ENCODE data around the gene CTTNBP2. TPM values are rescaled to one million over a fixed set of nuclear protein-coding genes. Genes with fewer than 3 reads are reported as not detected.

CTTNBP2 gene
- total RNA-seq, 1 donor from 2014 or later, result not detected

DNA sequence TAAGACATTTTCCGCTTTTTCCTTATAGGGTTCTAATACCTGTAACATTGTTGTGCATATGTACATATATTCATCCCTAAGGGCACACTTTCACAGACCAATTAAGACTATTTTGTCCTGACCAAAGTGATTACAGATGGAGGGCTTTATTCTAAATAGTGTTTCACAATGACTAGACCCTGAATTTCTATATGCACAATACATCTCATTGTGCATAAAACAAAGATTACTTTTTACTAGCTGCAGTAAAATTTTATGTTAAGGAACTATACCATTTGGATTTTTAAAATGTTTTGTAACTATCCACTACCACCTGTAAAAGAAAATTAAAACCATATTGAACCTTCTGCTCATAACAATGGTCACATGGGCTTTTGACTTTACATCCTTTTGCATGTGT lies 87.8 kb downstream of the CTTNBP2 start:
- intact Hi-C loops (cut with micrococcal nuclease), result no loop called here

DNA sequence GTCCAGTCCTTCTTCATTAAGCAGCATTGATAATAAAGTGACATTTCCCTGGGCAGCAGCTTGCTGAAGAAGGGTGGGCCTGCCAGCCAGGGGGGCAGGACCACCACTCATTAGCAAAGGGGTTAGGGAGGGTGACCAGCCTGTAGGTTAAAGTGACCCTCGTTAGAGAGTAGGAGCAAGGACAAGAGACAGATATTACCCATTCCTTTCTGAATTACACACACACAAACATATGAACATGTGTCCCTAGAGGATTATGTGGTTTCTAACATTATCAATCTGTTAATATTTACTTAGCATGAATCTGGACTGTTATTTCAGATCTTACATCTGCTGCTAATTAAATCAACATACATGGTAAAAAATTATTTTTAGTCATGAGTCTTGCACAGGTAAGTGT lies 88.9 kb downstream of the CTTNBP2 start:
- intact Hi-C loops (cut with micrococcal nuclease), result no loop called here

DNA sequence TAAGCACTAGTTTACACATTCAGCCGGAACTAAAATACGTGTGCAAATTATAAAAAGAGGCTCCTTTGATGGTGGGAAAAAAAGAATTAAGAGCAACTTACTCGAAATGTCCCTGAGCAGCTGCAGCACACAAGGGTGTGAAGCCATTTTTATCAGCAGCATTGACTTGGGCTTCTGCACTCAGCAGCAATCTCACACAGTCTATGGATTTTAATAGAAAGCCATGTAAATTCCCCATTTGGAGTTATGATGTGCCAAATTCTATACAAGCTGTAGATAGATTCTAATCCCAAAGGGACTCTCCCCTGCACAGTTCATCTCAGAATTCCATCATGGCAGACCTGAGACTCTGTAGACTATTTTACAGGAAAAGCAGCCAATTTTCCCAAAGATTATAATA lies 90.5 kb downstream of the CTTNBP2 start:
- intact Hi-C loops (cut with micrococcal nuclease), result no loop called here

DNA sequence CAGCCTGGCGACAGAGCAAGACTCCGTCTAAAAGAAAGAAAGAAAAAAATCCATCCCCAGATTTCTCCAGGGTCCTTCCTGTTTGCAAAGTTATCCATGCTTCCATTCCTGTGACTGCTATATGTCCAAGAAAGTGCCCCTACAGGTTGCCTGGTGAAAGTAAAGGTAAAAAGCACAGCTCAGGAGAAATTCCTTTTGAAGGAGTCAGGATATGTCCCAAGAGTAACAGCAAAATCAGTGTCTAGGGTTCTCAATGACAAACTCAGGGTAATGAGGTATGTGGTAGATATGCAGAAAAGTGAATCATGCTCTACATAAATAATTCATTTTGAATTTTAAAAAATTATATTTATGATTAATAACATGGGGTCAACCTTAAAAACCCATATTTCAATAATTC lies 91.5 kb downstream of the CTTNBP2 start:
- intact Hi-C loops (cut with micrococcal nuclease), result no loop called here

DNA sequence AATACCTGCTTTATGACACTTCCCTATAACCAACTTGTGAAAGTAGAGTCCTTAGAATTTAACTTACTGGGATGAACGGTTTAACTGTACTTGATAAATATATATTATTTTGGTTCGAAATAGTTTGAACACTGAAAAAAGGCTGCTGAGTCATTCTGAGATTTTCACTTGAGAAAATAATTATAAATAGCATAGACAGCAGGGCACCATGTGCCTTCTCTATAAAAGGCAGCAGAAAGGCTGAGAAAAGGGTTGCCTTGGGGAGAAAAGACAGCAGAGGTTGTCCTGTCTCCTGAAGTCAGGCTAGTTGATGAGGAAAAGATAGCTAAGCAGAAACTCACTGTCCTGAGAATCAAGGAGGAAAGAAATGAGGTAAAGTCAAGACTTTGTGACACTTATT lies 92.4 kb downstream of the CTTNBP2 start:
- intact Hi-C loops (cut with micrococcal nuclease), result no loop called here

DNA sequence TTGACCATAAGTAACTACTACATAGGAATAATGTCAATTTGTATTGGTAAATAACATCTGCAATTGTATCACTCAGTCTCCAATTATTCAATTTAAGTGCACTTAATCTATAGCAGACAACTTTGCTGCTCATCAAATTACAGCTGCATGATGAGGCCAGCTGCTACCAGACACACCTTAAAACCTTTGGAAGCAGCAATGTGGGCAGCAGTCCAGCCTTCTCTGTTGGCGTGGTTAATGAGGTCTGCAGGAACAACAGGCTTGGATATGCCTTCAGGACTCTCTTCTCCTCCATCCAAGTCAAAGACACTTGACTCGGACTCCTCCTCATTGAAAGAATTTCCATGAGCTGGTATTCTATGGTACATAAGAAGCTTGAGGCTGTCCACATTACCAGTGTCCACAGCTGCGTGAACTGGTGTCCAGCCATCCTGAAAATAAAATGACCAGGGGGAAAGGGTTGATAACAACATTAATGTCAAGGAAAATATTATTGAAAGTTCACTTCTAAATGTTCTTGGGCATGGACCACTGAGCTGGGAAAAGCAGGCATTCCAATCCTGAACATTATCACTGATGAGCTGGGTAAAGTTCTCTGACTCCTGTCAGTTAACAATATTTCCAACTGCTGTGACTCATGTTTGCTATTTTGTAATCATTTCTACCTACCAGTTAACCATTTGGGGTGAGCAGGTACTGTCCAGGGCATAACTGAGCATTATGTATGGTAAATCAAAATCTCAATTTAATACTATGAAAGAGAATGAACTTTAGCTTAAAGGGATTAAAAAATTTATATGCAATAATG lies 95.7 kb downstream of the CTTNBP2 start:
- intact Hi-C loops (cut with micrococcal nuclease), result no loop called here

DNA sequence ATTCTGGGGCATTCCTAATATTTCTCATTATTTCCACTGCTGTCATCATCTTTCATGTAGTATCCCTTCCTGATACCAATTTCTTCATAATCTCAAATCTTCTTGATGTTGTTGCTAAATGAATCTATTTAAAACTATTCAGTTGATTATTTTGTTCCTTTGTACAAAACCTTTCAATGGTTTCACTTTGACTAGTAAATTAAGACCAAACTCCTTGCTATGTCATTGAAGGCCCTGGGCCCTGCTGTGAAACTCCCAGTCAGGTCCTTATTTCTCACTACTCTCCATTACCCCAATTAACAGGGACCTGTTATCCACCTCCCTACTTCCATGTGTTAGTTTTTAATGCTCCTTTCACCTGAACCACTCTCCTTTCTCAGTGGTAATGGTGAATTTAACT lies 97.0 kb downstream of the CTTNBP2 start:
- intact Hi-C loops (cut with micrococcal nuclease), result no loop called here

DNA sequence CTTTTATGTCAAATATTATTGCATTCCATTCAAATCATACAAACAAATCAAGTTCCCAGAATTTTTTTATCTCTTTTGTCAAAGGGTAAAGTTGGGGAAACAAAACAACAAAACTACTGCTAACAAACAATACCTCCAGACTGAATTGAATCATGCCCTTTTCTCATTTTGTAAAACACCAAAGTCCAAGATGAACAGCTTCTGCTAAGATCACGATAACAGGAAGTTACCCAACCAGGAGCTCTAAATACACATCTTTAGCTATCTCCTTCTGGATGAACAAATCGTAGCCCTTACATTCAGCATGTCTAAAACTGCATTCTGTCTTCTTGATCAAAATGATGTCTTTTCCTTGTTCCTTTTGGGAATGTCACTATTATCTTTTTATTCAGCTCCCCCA lies 97.4 kb downstream of the CTTNBP2 start:
- intact Hi-C loops (cut with micrococcal nuclease), result no loop called here

DNA sequence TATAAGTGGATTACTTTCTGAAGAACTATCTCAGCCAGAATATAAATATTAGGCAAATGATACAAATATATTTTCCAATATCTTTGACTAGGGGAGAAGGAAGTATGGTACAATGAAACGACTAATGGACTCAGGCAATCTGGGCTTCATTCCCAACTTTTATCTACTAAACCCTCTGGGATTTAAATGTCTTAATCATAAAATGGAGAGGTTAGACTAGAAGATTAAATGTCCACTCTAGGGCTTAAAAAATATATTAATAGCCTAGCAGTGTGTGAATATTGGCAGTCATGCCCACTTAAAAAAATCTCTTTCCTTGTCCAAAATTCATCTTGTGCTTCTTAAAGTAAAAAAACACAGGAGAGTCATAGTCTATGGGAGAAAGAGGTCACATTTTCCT lies 98.3 kb downstream of the CTTNBP2 start:
- intact Hi-C loops (cut with micrococcal nuclease), result no loop called here

DNA sequence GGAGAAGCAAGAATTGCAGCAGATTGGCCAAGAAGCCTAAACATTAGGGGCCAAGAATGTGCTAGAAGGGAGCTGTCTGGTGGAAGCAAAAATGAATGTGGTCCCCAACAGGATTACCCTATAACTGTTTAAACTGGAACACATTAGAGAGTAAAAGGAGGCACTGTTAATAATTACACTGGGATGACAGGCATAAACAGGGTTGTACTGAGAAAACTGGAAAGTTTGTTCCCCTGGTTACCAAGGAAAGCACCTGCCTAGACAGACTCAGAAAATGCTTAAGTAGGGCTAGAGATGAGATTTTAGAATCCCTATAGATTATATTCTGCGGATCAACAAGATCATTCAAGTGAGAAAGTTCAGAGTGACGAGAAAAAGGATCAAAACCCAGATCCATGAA lies 100.8 kb downstream of the CTTNBP2 start:
- intact Hi-C loops (cut with micrococcal nuclease), result no loop called here

DNA sequence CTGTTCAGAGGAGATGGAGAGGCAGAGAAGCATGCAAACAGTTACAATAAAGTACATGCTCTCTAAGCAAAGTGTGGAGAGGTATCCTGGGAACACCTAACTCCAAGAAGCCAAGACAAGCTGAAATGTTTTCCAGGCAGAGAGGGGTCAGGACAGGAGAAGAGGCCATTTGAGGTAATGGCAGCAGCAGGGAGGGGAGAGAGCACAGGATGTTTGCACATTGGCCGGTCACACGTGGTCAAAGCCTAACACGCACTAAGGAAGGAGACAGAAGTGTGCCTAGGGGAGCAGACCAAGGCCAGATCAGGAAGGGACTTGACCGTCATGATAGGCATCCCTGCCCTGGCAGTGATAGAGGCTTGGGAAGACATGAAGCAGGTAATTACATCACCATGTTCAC lies 101.5 kb downstream of the CTTNBP2 start:
- intact Hi-C loops (cut with micrococcal nuclease), result no loop called here

DNA sequence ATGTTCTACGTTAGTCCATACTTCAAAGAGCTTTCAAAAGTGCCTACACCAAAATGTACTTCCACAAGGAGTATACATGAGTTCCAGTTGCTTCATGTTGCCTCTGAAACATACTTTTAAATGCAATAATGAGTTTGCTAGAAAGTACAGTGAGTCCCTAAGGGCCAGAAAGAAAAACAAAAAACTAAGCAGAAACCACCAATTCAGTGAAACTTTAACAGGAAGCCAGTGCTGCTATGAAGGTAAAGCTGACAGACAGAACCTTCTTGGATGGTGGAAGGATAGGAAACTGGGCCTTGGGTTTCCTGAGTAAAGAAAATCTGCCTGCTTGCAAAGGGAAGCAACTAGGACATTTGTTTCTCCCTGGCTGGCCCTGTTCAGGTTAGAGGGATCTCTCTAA lies 104.2 kb downstream of the CTTNBP2 start:
- intact Hi-C loops (cut with micrococcal nuclease), result no loop called here

DNA sequence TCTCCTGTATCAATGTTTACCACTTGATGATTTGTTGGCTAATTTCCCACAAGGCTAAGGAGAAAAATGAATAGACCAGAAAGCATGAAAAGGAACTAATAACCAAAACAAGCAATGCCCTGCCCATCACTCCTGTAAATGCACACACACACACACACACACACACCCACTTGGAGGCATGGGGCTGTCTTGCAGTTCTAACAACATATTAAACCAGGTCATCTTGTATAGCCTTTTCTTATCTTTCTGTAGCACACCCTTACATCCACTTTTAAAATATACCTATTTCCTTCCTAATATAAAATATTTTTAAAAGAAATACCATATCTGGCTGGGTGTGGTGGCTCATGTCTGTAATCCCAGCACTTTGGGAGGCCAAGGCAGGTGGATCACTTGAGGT lies 105.3 kb downstream of the CTTNBP2 start:
- intact Hi-C loops (cut with micrococcal nuclease), result loop anchor here (1.0 kb wide), 1 partner anchor 25 kb away; no protein-coding TSS in a partner anchor

DNA sequence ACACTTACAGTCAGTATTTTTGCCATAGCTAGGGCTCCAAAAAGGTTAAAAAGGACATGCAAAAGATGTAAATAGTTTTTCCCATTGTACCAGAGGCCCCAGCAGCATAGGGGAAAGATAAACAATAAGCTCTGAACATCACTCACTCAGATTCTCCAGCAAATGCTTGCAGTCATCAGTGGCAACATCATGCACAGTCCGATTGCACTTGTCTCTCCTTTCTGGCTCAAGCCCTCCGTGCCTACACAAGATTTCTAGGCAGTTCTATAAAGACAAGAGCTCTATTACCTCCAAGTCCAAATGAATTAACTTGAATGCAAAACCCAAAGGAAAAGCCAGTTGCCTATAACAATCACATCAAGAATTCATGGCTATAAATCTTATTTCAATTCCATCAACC lies 106.3 kb downstream of the CTTNBP2 start:
- intact Hi-C loops (cut with micrococcal nuclease), result loop anchor here (1.0 kb wide), 1 partner anchor 26 kb away; no protein-coding TSS in a partner anchor

DNA sequence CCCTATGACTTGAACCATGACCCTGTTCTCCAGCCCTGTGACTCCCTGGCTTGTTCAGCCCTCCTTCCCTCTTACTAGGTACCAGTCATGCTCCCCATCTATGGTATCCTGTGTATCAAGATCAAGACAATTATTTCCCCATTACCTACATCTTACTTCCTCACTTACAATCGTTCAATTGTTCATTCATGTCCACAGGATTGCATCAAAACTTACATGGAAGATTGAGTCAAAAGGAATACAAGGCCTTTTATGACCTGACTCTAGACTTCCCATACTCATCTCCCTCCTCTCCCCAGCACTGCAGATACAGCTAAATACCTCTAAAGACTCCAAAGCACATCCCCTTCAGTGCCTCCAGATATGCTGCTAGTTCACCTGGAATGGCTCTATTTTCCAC lies 109.2 kb downstream of the CTTNBP2 start:
- intact Hi-C loops (cut with micrococcal nuclease), result no loop called here

DNA sequence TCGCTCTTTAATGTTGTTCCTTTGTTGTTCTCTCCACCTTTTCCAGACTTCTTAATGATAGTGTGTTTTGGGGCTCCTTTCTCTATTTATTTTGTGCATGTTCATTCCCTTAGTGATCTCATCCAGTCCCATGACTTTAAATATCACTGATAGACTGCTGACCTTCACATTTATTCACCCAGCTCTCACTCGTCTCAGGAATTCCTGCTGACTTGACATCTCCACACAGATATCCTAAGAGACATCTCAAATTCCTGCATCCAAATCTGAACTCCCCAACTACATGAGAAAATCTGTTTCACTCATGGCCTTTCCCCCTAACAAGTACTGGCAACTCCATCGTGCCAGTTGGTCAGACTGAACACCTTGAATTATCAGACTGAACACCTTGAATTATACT lies 111.2 kb downstream of the CTTNBP2 start:
- intact Hi-C loops (cut with micrococcal nuclease), result no loop called here

DNA sequence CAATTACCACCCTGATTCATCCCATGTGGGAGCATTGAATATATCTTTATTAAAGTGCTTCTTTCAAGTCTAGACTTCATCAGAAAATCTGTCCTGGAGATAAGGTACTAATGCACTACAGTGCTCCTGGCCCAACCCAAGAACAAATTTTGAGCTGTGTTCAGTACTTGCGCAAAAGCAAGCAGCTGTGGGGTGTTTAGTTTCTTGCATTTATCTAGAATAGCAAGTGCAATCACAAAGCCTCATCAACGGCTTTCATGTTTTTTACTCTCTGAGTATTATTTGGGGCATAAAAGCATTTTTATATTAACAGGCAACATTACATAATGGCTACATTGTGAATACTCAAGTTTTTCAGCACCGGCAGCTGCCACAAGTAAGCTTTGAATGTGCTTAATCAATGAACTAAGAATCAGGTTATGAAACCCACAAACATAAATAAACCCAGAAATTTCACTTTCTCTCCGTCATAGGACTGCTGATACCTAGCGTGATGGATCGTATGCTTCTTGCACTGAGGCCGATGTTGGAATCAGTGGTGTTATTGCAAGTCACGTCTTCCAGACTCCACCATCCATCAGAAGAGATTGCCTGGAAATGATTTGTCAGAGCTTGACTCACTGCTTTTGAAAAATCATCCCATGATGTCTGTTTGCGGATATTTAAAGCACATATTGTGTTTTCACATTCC lies 113.1 kb downstream of the CTTNBP2 start:
- intact Hi-C loops (cut with micrococcal nuclease), result no loop called here

DNA sequence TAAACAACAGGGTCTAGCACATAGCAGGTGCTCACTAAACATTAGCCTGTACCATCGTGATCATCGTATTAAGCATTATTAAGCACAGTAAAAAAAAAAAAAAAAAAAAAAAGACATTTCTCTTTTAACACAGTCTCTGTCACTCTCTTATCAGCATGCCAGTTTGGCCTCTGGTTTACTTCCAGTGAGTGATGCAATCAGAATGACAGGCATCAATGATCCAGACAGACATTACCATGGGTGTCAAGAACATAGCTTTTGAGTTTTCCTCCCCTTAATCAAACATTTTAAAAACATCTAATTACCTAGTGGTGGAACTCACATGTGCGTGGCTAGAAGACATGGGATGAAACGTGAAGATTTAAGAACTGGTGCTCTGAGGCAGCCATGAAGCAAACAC lies 115.8 kb downstream of the CTTNBP2 start:
- intact Hi-C loops (cut with micrococcal nuclease), result no loop called here

DNA sequence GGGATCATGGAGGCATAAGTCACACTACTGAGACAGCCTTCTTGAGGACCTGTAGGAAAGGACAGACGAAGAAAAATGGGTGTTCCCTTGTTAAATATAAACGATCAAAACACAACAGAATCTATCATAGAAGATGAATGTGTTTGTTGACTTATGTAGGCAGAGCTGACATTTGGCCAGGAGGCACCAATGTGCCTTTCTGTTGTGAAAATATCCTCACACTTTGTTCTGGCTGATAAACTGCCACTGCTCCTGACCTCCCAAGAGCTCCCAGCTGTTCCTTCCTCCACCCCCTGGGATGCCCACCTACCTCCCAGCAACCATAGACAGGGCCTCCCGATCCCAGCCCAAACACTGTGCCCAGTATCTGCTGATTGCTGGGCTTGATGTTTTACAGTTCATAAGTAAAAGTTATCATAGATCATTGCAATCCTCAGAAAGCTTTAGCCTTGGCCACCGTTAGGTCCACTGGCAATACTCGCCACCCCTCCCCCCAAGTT lies 116.6 kb downstream of the CTTNBP2 start:
- intact Hi-C loops (cut with micrococcal nuclease), result no loop called here

DNA sequence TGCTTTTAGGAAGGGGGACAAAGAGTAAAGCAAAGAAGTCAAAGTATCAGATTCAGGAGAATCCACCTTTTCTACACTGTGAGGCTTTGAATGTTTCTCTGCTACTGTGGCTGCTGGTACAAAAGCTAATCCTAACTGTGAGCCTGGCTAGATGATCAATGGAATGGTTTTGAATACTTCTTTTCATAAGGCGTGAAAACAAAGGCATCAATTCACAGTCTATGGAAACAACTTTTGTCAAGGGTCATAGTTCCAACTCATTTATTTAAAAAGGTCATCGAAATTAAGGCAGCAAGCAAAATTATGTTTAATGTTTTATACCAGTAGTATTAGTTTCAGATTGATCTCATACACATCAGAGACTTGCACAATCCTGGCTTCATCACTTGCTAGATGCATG lies 118.1 kb downstream of the CTTNBP2 start:
- intact Hi-C loops (cut with micrococcal nuclease), result no loop called here

DNA sequence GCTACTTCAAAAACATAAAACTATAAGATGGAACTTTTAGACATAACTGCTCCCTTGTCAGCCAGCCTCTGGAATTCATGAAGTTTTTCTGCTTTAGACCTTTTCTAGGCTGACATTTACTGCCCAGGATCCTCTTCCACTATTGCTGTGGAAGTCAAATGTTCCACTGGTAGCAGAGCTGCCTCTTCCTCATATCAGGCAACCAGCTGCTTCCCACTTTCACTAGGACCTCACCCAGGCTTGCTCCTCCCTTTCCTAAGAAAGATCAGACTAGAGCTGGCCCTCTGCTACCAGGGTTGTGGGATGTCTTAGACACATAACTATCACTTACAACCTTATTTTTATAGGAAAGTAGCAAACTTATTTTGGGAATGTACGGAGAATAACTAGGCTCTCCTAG lies 121.5 kb downstream of the CTTNBP2 start:
- intact Hi-C loops (cut with micrococcal nuclease), result loop anchor here (2.0 kb wide), 1 partner anchor 353 kb away; no protein-coding TSS in a partner anchor
